ENCODE data around the gene FNIP1.
"Not testable (repeated sequence)": the region's sequence is repeated elsewhere in the genome, so short reads cannot be mapped to it uniquely, and the experiment has no call there.

The FNIP1 gene

DNA sequence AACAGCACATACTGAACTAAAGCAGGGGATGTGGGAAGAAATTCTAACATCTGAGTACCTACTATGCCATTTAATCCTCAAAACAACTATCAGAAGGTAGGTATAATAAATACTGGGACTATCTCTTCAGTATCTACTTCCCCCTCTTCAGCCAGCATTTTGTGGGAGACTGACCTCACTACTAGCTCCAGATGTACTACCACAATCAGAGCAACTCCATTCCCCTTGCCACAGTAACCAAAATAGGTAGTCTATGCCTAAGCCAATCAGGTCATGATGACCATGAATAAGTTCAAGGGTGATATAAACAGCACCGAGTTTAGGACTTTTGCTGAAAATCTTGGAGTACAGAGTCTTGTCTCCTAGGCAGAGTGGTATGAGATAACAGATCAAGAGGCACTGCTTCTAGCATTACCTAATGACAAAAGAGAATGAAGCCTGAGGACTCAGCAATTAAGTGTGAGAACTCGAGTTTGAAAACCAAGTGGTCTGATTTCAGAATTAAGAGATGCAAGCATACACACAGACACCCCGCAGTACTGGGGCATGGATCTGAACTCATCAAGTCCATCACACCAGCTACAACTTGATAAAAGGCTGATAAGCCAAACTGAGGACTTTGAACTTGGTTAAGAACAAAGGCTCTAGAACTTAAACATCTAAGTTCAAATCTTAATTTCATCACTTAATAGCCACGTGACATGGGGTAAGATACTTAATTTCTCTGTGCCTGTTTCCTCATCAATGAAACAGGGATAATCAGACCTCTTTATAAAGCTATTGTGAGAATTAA, 9.7 kb downstream of the FNIP1 start:
- DNase-seq, result no peak

DNA sequence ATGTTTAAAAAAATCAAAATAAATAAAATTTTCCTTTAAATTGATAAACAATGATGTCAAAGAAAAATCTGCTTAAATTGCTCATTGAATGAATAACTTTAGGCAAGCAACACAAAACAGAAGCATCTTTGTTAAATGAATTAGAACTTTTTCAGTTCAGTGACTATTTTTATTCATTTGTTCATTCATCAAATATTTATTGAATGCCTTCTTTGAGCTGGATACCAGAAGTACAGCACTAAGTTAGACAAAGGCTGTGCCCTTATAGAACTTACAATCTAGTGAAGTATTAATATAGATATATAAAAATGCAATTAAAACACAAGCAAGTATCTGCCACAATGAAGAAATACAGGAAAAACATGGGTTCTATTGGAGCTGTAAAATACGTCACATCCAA, 10.8 kb downstream of the FNIP1 start:
- DNase-seq, result no peak

DNA sequence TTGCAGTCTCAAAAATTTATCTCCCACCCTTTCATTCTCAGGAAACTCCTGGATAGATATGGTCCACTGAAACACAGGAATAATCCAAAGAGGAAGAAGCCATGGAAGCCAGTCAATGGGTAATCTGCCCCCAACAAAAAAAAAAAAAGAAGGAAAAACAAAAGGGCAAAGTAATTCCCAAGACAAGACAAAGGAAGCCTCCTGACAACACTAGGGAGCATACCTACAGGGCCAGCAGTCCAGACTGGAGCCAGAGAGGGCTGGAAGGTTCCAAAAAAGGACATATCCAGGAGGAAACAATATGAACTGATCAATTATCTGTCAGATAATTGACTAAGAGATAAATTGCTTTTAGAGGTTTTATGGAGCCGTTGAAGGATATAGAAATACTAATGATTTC, 12.9 kb downstream of the FNIP1 start:
- DNase-seq, result no peak

DNA sequence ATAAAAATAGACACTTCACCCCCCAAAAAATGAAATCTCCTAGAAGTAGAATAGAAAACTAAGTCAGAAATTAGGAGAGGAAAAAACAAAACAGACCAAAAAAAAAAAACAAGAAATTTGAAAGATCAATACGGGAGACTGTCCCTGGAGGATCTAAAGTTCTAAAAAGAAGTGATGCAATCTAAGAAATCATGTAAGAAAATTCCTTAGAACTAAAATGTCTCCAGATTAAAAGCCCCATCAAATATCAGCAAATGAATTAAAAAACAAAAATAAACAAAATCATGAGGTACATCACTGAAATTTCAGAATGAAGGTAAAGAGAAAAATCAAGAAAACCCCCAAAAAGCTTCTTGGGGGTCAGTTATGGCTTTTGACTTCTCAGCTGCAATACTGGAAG, 13.5 kb downstream of the FNIP1 start:
- DNase-seq, result no peak

DNA sequence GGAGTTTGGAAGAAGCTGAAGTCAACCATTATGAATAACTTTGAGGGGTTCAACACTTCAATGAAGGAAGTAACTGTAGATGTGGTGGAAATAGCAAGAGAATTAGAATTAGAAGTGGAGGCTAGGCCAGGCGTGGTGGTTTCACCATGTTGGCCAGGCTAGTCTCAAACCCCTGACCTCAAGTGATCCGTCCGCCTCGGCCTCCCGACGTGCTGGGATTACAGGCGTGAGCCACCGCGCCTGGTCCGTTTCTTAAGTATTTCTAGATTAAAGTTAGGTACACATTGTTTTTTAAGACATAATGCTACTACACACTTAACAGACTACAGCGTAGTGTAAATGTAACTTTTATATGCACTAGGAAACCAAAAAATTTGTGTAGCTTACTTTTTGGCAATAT, 14.1 kb downstream of the FNIP1 start:
- DNase-seq, result no peak

DNA sequence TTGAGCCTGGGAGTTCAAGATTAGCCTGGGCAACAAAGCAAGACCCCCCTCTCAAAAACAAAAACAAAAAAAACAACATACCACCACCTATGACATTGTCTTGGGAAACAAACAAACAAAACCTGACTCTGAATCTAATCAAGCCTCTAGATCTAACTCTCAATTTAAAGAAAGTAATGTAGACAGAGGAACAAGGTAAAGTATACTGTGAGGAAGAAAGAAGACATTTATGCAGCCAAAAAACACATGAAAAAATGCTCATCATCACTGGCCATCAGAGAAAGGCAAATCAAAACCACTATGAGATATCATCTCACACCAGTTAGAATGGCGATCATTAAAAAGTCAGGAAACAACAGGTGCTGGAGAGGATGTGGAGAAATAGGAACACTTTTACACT, 18.7 kb downstream of the FNIP1 start:
- DNase-seq, result not testable (repeated sequence)

DNA sequence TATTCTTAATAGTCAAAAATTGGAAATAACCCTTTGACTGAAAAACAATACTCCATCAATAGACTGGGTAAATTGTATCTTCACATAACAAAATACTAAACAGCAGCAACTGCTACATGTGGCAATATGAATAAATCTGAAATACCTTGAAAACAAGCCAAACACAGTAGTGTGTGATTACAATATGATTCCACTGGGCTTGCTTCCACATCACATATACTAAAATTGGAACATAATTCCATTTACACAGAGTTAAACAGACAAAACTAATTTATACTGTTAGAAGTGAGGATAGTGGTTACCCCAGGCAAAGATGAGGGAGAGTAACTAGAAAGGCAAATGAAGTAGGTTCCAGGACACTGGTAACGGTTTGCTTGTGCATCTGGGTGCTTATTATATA, 20.4 kb downstream of the FNIP1 start:
- DNase-seq, result no peak

DNA sequence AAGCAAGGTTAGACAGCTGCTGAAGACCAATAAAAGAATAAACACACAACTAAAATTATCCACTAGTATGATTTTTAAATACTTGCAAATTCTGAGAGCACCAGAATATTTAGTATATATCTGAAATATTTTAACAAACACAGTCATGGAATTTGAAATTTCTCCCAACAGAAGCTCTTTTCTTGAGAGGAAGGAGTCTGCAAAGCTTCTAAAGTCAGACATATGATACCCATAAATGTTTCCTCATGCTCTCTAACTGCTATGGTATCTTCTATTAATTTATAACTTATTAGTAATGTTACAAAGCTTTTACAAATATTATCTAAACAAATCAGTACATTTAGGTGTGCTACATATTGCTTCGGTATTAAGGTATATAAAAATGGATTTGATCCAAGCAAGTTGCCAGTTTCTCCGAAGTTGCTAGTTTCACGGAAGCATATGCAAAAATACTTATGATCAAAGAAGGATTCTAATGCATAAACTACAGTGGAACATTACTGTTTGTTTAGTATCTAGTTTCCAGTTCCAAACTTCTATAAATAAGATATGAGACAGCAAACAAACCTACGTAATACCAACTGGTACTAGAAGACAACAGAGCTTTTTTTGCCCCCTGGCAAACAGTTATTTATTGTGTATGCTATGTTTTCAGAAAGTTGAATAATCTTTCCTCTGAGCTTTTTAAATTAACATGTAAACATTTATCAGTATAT, 22.0 kb downstream of the FNIP1 start:
- DNase-seq, result no peak

DNA sequence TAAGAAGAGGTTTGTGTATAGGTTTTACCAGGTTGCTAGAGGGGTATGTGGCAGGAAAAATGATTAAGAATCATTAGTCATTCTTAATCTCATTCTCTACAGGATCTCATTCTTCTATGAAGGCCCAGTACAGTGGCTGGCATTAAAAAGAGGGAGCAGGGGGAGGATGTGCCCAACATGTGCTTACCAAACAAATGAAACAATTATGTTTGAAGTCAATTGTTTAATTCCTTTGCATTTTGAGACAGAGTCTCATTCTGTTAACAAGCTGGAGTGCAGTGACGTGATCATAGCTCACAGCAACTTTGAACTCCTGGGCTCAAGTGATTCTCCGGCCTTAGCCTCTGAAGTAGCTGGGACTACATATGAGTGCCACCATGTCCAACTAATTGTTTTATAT, 23.0 kb downstream of the FNIP1 start:
- DNase-seq, result no peak

DNA sequence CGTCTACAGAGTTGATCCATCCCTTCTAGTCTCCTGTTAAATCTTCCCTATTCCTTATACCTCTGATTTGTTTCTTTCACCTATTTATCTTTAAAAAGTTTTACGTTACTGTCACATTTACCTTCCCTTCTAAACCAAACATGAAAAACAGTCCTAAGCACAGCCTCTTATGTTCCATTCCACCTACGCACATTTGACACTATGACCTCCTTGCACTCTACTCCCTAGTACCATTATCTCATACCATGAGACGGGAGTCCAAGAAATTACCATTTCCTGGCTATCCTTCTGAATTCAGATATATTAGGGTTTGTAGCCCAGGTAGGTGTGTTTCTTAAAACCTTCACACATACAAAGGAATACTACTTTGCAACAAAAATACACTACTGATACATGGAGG, 25.1 kb downstream of the FNIP1 start:
- no peak for DNase-seq

DNA sequence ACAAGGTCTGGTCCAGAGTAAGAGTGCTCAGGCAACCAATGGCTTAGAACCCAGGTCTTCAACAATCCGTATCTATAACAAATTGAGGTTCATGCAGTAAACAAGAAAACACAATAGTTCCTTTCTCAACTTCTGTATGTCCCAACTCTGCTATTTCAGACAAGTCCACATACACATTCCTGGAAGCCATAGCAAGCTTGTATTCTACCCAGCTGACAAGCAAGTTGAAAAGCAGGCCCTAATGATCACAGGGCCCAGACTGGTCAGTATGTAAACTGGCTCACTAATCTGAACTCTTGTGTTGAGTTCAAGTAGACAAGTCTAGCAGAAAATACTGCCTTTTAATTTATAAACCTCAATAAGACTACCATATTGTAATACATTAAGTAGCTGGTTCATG, 26.9 kb downstream of the FNIP1 start:
- no peak for DNase-seq

DNA sequence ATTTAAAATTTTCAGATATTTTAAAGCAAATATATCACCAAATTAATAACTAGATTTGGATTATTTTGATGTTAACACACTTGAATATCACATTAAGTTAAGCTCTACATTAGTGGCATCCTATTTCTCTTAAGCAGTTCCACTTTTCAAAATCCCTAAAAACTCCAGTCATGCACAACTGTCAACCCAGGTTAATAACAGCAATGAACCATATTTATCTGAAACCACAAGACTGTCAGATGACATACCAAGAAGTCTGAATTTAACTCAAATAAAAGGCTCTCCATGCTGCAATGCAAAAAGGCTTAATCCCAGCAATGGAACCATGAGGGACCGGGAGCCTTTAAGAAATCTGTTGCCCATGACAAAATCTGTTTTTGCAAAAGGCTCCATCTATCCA, 27.5 kb downstream of the FNIP1 start:
- no peak for DNase-seq

DNA sequence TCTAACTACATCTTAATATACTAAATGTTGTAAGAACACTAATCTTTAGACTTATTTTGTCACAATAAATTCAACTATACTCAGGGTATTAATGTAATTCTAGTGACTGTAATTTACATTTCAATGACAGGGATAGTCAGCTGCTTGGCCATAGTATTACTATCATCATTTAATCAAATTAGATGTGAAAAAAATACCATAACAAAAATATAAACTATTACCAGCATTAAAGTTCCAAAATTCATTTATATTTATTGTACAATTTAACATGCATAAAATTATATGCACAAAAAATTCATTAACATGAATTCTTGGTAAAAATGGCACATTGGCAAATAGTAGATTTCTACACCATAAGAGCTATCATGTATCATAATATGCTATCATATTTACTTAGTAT, 28.9 kb downstream of the FNIP1 start:
- no peak for DNase-seq

DNA sequence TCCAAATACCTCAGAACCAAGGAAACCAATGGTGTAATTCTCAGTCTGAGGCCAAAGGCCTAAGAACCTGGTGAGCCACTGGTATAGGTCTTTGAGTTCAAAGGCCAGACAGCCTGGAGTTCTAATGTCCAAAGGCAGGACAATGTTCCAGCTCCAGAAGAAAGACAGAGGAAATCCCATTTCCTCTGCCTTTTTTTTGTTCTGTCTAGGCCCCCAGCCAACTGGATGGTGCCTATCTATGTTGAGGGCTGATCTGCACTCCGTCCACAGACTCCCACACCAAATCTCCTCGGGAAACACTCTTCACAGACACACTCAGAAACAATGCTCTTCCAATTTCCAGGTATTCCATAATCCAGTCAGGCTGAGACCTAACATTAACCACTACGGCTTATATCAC, 30.1 kb downstream of the FNIP1 start:
- no peak for DNase-seq

DNA sequence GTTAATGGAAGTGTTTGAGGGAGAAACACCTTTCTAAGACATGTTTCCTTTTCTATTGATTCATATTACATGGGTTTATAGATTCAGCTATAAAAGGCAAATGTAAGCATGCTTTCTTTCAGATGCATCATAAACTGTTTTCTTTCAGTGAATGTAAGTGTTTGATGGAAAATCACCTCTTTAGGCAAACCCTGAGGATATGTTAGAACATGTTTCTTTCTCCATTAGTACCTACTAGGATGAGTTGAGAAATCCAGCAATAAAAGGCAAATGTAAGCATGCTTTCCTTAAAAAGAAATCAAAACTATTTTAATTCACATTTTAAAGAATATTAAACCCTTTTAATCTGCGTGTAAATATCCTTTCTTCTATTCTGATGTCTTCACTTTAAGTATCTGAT, 31.6 kb downstream of the FNIP1 start:
- no peak for DNase-seq

DNA sequence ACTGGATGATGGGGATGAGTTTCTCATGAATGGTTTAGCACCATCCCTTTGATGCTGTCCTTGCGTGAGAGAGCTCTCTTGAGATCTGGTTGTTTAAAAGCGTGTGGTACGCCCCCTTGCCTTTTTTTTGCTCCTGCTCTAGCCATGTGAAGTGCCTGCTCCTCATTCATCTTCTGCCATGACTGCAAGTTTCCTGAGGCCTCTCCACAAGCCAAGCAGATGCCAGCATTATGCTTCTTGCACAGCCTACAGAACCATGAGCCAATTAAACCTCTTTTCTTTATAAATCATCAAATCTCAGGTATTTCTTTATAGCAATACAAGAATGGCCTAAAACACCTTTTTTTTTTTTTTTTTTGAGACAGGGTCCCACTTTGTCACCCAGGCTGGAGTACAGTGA, 32.8 kb downstream of the FNIP1 start:
- DNase-seq, result no peak

DNA sequence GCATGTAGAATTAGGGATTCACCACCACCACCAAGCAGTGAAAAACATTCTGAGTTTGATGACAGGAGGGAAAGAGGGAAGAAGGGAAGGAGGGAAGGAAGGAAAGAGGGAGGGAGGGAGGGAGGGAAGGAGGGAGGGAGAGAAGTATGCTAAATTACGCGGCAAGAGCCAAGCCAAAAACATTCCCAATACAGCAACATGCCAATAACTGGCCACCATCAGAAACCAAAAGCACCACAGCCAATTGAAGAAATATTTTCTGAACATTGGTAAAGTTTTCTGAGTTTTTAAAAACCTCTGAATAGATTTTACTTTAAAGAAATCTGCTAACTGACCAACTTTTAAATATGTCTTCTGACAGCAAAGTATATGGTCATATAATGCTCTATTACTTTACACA, 36.0 kb downstream of the FNIP1 start:
- DNase-seq, result no peak

DNA sequence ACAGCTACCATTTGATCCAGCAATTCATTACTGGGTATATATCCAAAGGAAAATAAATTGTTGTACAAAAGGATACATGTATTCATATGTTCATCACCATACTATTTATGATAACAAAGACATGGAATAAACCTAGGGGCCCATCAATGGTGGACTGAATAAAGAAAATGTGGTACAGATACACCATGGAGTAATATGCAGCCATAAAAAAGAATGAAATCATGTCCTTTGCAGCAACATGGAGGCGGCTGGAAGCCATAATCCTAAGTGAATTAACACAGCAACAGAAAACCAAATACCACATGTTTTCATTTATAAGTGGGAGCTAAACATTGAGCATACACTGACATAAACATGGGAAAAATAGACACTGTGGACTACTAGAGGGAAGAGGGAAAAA, 37.1 kb downstream of the FNIP1 start:
- DNase-seq, result no peak

DNA sequence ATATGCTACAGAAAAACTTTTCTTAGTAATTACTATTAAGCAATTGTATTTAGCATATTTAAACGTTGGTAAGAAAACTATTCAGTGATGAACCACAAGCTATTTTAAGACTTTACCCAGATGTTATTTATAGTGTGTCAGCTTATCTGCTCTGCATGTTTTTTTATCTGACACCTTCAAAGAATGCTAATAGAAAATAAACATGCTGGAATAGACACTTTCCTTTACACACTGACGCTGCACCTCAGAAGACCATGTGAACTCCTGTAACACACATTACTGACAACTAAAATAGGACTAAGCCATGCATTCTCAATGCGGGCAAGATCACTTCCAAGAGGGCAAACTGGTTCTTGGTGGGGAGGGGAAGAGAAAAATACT, 38.3 kb downstream of the FNIP1 start:
- DNase-seq, result no peak

DNA sequence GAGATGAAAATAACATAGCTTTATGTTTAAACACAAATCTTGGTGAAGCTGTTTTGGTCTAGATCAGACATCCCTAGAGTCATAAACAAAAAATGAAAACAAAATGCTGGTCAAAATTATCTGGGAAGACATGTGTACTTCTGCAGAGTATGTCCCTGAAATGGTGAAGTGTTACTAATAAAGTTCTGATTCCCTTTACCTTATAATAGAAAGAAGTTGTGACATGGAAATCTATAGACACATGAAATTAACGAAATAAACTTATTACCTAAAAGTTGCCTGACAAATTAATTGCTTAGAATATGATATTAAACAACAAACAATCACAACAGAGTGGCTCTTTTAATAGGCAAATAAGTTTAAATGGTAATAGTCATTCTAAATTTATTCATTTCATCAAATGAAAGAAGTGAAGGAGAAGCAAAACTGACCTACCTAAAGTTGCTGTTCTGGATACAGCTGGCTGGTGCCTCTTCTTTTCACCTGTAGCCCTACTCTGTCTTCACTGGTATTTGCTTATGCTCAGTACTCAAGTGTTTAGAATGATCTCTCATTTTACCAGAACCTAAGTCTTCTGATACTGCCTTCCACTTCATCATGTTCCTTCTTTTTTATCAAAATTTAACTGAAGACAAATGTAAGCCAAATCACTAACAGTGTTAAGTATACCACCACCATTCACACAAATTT, 38.8 kb downstream of the FNIP1 start:
- DNase-seq, result no peak

DNA sequence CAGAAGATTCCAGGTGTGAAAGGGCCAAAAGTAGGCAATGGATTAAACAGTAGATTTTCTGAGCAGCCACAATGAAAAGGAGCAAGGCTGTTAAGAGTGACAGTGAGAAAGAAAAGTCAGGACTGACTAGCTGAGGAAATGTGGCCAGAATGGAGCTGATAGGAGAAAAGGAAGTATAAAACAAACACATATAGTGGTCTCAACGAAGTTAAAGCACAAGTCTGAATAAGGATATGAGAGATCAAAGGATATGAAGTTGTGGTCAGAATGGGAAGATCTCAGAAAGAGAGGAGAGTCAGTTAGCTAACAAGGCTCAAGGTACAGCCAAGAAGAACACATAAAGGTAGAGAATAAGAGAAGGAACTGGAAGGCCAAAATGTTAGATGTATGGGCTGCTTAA, 39.9 kb downstream of the FNIP1 start:
- no peak for DNase-seq

DNA sequence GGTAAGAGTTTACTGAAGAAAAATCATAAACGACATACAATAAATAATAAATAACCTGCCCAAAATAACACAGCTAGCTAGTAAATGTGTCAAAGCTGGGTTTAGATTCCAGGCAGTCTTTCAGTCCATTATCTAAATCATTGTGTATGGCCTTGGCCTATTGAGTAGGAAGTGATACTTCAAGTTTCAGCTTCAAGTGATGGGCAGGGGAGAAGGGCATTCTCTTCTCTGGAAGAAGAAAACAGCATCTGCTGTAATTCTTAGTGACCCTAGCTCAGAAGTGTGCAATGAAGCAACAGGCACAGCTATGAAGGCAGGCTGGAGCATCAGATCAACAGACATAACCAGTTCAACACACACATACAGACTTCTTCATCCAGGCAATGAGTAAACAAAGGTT, 42.5 kb downstream of the FNIP1 start:
- DNase-seq, result no peak

DNA sequence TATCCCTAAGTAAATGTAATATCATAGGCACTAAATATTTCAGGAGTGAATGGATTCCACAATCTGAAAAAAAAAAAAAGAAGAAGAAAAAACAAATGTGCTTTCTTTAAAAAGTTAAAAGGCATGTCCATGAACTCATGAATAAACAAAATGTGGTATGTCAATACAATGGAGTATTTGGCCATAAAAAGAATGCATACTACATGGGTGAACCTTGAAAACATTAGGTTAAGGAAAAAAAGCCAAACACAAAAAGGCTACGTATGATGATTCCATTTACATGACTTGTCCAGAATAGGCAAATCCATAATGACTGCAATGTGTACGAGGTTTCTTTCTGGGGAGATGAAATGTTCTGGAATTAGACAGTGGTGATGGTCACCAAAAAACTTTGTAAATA, 45.3 kb downstream of the FNIP1 start:
- no peak for DNase-seq

DNA sequence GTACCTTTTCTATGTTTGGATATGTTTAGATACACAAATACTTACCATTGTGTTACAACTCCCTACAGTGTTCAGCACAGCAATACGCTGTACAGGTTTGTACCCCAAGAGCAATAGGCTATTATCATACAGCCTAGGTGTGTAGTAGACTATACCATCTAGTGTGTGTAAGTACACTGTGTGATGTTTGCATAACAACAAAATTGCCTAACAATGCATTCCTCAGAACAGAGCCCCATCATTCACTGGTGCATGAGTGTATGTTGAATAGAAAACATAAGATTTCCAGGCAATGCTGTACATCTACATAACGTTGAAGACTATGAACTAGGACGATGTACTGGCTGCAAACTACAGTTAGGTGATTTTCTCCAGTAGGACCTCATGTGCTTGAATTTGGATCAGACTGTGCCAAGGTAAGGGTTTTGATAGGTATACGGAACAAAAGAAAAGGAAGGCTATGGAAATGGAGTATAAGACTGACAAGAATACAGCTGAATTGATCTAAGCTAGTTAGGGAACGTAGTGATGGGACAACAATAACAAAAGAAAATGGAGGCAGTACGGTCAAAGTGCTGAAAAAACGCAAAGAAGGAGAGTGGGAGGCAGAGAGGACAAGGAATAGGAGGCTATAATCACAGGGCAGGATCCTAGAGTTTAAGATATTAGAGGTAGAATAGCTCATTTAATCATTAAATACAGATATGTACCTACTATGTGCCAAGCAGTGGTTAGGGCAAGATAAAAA, 46.9 kb downstream of the FNIP1 start:
- DNase-seq, result no peak
